Thyroid gland (tissue), 4 donors: ENCODE measurements around the gene GDAP1L1.

Source experiments
- CTCF ChIP-seq, 6 experiments: fragments of 200-600 bp in 3 of 6; fragments of 450-650 bp in 3 of 6; sonication (generic) in 3 of 6; IDR thresholded peaks; one replicate each; pipeline ENCODE4 v1.5.1; 2016 to 2019; ENCODE audit warnings: antibody characterized with exemption in 6 of 6, mild to moderate bottlenecking in 2 of 6, inconsistent platforms in 1 of 6, moderate library complexity in 1 of 6
- POLR2A ChIP-seq, 2 donors: fragments of 450-650 bp; IDR thresholded peaks; one replicate each; pipeline ENCODE4 v1.6.1; 2017; ENCODE audit warnings: antibody characterized with exemption in 2 of 2, mild to moderate bottlenecking in 2 of 2, moderate library complexity in 1 of 2

GRCh38 chr20:44247131-44247571, at the start of gene GDAP1L1:
- no peak for TF ChIP-seq CTCF (IDR thresholded peaks at IDR 0.05)
- no peak for TF ChIP-seq POLR2A (IDR thresholded peaks at IDR 0.05)
